Measurements from ENCODE around the gene SGSH.

The SGSH gene

DNA sequence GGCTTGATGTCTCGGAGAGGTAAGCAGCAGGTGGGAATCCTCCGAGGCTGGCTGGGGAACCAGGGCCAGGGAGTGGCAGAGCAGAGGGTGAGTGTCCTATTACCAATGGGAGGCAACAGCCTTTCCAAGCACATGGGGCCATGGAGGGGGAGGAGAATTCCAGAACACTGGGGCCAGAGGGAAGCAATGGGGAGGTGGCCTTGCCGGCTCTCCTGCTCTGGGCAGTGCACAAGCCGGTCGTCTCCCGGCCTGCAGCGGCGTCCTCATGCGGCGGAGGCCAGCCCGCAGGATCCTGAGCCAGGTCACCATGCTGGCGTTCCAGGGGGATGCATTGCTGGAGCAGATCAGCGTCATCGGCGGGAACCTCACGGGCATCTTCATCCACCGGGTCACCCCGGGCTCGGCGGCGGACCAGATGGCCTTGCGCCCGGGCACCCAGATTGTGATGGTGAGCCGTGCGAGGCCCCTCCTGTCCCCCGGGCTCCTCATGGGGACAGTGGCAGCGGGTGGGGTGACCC is 21.9 kb downstream of the SGSH start:
- no peak overlapping the region for H3K4me3 ChIP-seq (ENCODE audit: low read depth, low read length)
- ChIA-PET POLR2A (no interaction called here), CTCF (interaction anchor here (0.7 to 2.3 kb wide), 3 partner anchors 10 to 781 kb away, joined by 3 to 12 read pairs (median 4); no protein-coding TSS in a partner anchor)
- no peak for DNase-seq (ENCODE audit: low read depth, low spot score)
- TF ChIP-seq, protein P1, sequence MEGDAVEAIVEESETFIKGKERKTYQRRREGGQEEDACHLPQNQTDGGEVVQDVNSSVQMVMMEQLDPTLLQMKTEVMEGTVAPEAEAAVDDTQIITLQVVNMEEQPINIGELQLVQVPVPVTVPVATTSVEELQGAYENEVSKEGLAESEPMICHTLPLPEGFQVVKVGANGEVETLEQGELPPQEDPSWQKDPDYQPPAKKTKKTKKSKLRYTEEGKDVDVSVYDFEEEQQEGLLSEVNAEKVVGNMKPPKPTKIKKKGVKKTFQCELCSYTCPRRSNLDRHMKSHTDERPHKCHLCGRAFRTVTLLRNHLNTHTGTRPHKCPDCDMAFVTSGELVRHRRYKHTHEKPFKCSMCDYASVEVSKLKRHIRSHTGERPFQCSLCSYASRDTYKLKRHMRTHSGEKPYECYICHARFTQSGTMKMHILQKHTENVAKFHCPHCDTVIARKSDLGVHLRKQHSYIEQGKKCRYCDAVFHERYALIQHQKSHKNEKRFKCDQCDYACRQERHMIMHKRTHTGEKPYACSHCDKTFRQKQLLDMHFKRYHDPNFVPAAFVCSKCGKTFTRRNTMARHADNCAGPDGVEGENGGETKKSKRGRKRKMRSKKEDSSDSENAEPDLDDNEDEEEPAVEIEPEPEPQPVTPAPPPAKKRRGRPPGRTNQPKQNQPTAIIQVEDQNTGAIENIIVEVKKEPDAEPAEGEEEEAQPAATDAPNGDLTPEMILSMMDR (IDR thresholded peaks at IDR 0.05; ENCODE audit: insufficient read depth, low read length, missing control alignments) = no peak

DNA sequence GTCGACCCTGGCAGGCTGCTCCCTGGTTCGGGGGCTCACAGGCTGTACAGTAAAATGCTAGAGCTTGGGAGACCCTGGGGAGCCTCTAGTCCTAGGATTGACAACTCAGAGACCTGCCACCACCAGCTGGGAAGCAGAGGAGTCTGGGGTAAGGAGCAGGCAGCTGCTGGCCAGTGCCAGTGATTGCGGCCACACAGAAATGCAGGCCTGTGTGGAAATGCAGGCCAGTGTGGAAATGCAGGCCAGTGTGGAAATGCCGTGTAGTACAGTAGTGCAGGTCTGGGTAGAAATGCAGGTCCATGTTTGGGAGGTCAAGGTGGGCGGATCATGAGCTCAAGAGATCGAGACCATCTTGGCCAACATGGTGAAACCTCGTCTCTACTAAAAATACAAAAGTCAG is 23.5 kb downstream of the SGSH start:
- no peak for DNase-seq (ENCODE audit: low read depth, low spot score)
- ChIA-PET POLR2A (interaction anchor here (0.6 kb wide), 1 partner anchor 50 kb away, joined by 3 read pairs; no protein-coding TSS in a partner anchor), CTCF (interaction anchor here (0.7 to 2.8 kb wide), 12 partner anchors 9 to 147 kb away, joined by 3 to 21 read pairs (median 3); no protein-coding TSS in a partner anchor)
- no peak overlapping the region for H3K4me3 ChIP-seq (ENCODE audit: low read depth, low read length)
- TF ChIP-seq, protein P1 (IDR thresholded peaks at IDR 0.05; ENCODE audit: insufficient read depth, low read length, missing control alignments) = no peak

DNA sequence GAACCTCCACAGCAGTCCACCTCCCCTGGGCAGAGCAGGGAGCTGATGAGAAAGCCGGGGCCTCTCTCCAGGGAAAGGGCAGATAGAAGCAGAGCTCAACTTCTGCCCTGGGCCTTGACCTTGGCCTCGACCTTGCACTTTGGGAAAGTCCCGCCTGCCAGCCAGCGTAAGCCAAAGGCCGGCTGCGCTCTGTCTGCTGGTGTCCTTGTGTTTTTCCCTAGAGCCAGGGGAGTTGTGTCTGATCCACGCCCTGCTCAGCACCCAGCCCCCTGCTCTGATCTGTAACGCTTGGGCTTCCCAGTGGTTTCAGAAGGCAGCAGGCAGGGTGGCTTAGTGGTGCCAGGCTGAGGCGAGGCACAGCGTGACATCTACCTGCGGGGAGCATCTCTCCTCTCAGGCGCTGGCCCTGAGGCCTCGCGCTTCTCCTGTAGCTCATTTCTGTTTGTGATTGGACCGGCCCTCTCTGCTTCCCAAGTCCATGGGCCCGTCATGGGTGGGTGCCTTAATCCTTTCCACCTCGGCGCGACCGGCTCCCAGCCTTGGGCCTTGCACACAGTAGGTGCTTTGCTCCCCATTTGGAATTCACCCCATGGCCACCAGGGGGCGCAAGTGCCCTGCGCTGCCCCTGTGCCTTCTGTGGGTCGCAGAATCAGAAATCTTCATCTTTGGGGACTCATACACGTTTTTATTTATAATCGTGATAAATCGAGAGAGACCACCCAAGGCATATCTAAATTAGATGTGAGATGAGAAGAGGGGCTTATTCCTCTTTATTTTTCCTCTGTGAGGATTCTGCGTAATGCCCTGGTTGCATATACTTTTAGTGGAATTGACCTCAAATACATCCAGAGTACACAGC is 24.2 kb downstream of the SGSH start:
- POLR2A ChIA-PET = interaction anchor here (0.7 kb wide), 1 partner anchor 156 kb away, joined by 3 read pairs; no protein-coding TSS in a partner anchor

DNA sequence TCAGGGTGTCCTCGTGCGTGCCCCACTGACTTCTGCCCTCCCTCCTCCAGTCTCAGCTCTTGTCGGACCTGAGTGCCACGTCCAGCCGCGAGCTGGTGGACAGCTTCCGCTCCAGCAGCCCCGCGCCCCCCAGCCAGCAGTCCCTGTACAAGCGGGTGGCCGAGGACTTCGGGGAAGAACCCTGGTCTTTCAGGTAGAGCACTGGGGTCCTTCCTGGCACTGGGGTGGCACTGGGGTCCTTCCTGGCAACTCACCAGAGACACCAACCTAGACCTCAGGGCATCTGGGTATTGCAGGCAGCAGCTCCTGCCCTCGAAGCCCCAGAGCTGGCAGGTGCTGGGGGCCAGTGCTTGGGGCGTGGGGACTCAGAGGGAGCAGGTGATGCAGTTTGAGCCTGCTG is 25.0 kb downstream of the SGSH start:
- H3K4me3 ChIP-seq (ENCODE audit: low read depth, low read length) = no peak overlapping the region
- ChIA-PET CTCF (interaction anchor here (0.6 to 2.8 kb wide), 11 partner anchors 9 to 200 kb away, joined by 3 to 21 read pairs (median 4); no protein-coding TSS in a partner anchor), POLR2A (interaction anchor here (0.7 kb wide), 1 partner anchor 157 kb away, joined by 3 read pairs; no protein-coding TSS in a partner anchor)
- TF ChIP-seq, protein P1 (IDR thresholded peaks at IDR 0.05; ENCODE audit: insufficient read depth, low read length, missing control alignments) = no peak
- no peak for DNase-seq (ENCODE audit: low read depth, low spot score)

More for the DNA sequence above, 24.2 kb downstream of the SGSH start:
- DNase-seq (ENCODE audit: low read depth, low spot score) = no peak
- no peak overlapping the region for H3K4me3 ChIP-seq (ENCODE audit: low read depth, low read length)
- CTCF ChIA-PET = interaction anchor here (0.6 to 2.8 kb wide), 20 partner anchors 8 to 199 kb away, joined by 3 to 21 read pairs (median 3); no protein-coding TSS in a partner anchor
- TF ChIP-seq, protein P1 (IDR thresholded peaks at IDR 0.05; ENCODE audit: insufficient read depth, low read length, missing control alignments) = peak; percentile 85

DNA sequence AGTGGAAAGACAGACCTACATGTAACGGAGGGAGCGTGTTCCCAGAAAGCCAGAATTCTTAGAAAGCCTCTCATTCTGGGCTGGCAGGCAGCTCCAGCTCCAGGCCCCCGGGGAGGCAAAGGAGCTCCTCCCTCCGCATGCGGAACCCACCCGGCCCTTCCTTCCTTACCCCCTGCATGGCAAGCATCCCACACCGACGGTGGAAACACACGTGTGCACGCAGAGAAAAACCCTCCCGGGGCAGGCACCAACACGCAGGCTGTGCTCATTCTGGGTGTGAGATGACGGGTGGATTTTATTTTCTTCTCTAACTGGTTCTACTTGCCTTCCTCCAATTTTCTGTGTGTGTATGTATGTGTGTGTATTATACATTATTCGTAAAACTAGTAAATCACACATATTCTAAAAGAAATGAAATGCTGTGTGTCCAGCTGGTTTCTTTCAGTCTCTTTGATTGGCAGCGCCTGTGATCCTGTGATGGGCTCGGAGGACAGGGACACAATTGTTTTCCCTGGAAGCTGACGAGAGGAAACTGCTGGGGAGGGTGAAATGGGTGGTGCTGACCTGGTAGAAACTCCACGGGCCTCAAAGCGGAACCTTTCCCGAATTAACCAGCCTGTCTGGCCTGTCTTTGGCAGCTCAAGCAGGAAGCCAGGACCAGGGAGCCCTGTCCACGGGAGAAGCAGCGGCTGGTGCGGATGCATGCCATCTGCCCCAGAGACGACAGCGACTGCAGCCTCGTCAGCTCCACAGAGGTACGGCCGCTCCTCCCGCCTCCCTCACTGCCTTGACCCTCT is 28.1 kb downstream of the SGSH start:
- ChIA-PET POLR2A (no interaction called here), CTCF (interaction anchor here (0.8 to 1.6 kb wide), 7 partner anchors 9 to 170 kb away, joined by 3 to 6 read pairs (median 3); partner anchors contain the start of gene GAA)
- DNase-seq (ENCODE audit: low read depth, low spot score) = no peak
- no peak overlapping the region for H3K4me3 ChIP-seq (ENCODE audit: low read depth, low read length)
- TF ChIP-seq, protein P1 (IDR thresholded peaks at IDR 0.05; ENCODE audit: insufficient read depth, low read length, missing control alignments) = no peak

All from AG04449 (cell line).